ENCODE results near the gene NBEAL1.

Gene NBEAL1

DNA sequence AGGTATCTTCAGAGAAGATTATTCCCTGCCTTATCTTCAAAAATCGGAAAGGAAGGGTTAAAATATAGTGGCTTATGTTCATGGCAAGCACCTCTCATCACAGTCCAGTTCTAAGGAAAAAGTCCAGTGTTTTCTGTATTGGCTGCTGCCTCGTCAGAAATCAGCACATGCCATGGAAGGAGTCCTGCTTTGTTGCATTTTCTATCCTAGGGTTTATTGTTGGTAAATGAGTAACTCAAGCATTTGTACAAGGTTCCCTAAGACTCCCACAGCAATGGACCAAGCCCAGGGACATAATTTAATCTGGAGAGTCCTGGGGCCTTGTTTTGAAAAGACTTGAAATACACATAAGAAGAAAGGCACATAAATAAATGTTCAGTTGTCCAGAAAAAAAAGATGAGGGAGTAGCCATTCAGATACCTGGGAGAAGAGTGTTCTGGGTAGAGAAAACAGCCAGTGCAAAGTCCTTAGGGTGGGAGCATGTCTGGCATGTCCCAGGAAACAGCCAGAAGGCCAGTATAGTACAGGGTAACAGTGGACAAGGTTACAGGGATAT, 26.4 kb downstream of the NBEAL1 start:
- no peaks in the 10 kb centered on the region for H3K4me1 ChIP-seq (ENCODE audit: low read length)
- H3K4me2 ChIP-seq (ENCODE audit: low read depth, low read length): no peak overlapping the region
- TF ChIP-seq EZH2phosphoT487 (IDR thresholded peaks at IDR 0.05; ENCODE audit: low read length): no peak
- TF ChIP-seq, protein P1, sequence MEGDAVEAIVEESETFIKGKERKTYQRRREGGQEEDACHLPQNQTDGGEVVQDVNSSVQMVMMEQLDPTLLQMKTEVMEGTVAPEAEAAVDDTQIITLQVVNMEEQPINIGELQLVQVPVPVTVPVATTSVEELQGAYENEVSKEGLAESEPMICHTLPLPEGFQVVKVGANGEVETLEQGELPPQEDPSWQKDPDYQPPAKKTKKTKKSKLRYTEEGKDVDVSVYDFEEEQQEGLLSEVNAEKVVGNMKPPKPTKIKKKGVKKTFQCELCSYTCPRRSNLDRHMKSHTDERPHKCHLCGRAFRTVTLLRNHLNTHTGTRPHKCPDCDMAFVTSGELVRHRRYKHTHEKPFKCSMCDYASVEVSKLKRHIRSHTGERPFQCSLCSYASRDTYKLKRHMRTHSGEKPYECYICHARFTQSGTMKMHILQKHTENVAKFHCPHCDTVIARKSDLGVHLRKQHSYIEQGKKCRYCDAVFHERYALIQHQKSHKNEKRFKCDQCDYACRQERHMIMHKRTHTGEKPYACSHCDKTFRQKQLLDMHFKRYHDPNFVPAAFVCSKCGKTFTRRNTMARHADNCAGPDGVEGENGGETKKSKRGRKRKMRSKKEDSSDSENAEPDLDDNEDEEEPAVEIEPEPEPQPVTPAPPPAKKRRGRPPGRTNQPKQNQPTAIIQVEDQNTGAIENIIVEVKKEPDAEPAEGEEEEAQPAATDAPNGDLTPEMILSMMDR (IDR thresholded peaks at IDR 0.05; ENCODE audit: low read length): no peak
- H3K27me3 ChIP-seq (replicated peaks; ENCODE audit: insufficient read depth, low read length): no peaks in the 10 kb centered on the region
- H3K9ac ChIP-seq (ENCODE audit: low read length): no peak overlapping the region
- H2AFZ ChIP-seq (ENCODE audit: low read length): no peak overlapping the region
- no peaks in the 10 kb centered on the region for H3F3A ChIP-seq (ENCODE audit: insufficient read depth, low read length)
- no peaks in the 10 kb centered on the region for H3K9me2 ChIP-seq (replicated peaks; ENCODE audit: insufficient read depth, low read length)
- no peaks in the 10 kb centered on the region for H4K20me1 ChIP-seq (ENCODE audit: insufficient read depth, low read length)
- H3K27ac ChIP-seq (ENCODE audit: low read length): no peak overlapping the region
- no peaks in the 10 kb centered on the region for H3K9me3 ChIP-seq (replicated peaks; ENCODE audit: insufficient read depth, low read length)
- DNase-seq: no peak
- no peak overlapping the region for H3K4me3 ChIP-seq (ENCODE audit: low read length)
- H3K36me3 ChIP-seq (replicated peaks; ENCODE audit: insufficient read depth, low read length): no peaks in the 10 kb centered on the region
- H3K79me2 ChIP-seq (ENCODE audit: low read length): no peaks in the 10 kb centered on the region

DNA sequence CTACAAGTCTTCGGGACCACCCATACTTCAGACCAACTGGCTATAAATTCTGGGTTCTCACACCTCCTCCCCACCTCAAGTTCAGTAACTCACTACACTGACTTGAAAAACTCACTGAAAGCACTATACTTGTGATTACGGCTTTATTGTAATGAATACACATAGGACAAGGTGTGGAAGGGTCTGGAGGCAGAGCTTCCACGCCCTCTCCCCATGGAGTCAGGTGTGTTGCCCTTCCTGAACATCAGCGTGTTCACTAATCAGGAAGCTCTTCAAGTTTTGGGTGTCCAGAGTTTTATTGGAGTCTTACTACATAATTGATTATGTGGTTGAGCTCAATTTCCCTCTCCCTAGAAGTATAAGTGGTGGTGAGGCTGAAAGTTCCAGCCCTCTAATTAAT, 27.5 kb downstream of the NBEAL1 start:
- Histone ChIP-seq H2AFZ (ENCODE audit: low read length) (no peak overlapping the region), H3K4me1 (ENCODE audit: low read length) (no peaks in the 10 kb centered on the region), H3K9ac (ENCODE audit: low read length) (no peak overlapping the region), H3K79me2 (ENCODE audit: low read length) (no peaks in the 10 kb centered on the region), H3K4me2 (ENCODE audit: low read depth, low read length) (no peak overlapping the region), H3K9me2 (replicated peaks; ENCODE audit: insufficient read depth, low read length) (no peaks in the 10 kb centered on the region), H3K36me3 (replicated peaks; ENCODE audit: insufficient read depth, low read length) (no peaks in the 10 kb centered on the region), H3K9me3 (replicated peaks; ENCODE audit: insufficient read depth, low read length) (no peaks in the 10 kb centered on the region), H3F3A (ENCODE audit: insufficient read depth, low read length) (no peaks in the 10 kb centered on the region), H3K27me3 (replicated peaks; ENCODE audit: insufficient read depth, low read length) (no peaks in the 10 kb centered on the region), H3K4me3 (ENCODE audit: low read length) (no peak overlapping the region), H4K20me1 (ENCODE audit: insufficient read depth, low read length) (no peaks in the 10 kb centered on the region), H3K27ac (ENCODE audit: low read length) (no peak overlapping the region)
- no peak for DNase-seq
- TF ChIP-seq, protein P1 (IDR thresholded peaks at IDR 0.05; ENCODE audit: low read length): no peak
- TF ChIP-seq EZH2 (optimal IDR thresholded peaks at IDR 0.05; ENCODE audit: low read depth, low read length) (no peak), EZH2phosphoT487 (IDR thresholded peaks at IDR 0.05; ENCODE audit: low read length) (no peak)

DNA sequence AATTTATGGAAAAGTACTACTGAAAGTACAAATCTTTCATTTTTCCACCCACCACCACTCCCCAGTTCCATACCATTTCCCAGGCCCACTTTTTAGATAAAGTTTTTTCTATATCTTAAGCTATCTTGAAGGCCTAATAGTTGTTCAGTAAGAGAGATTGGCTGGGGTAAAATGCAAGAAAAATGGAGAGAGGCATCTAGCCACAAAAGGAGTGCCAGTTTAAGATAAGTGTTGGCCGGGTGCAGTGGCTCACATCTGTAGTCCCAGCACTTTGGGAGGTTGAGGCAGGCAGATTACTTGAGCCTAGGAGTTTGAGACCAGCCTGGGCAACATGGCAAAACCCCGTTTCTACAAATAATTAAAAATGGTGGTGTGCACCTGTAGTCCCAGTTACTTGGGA, 28.6 kb downstream of the NBEAL1 start:
- no peak for DNase-seq
- Histone ChIP-seq H3K4me3 (ENCODE audit: low read length) (no peak overlapping the region), H3K4me2 (ENCODE audit: low read depth, low read length) (no peak overlapping the region), H3F3A (ENCODE audit: insufficient read depth, low read length) (no peaks in the 10 kb centered on the region), H2AFZ (ENCODE audit: low read length) (no peak overlapping the region), H3K9ac (ENCODE audit: low read length) (no peak overlapping the region), H4K20me1 (ENCODE audit: insufficient read depth, low read length) (no peaks in the 10 kb centered on the region), H3K4me1 (ENCODE audit: low read length) (no peaks in the 10 kb centered on the region), H3K9me2 (replicated peaks; ENCODE audit: insufficient read depth, low read length) (no peaks in the 10 kb centered on the region), H3K79me2 (ENCODE audit: low read length) (no peaks in the 10 kb centered on the region), H3K36me3 (replicated peaks; ENCODE audit: insufficient read depth, low read length) (no peaks in the 10 kb centered on the region), H3K27me3 (replicated peaks; ENCODE audit: insufficient read depth, low read length) (no peaks in the 10 kb centered on the region), H3K27ac (ENCODE audit: low read length) (no peak overlapping the region), H3K9me3 (replicated peaks; ENCODE audit: insufficient read depth, low read length) (no peaks in the 10 kb centered on the region)
- TF ChIP-seq EZH2phosphoT487 (IDR thresholded peaks at IDR 0.05; ENCODE audit: low read length) (no peak), EZH2 (optimal IDR thresholded peaks at IDR 0.05; ENCODE audit: low read depth, low read length) (no peak)
- TF ChIP-seq, protein P1 (IDR thresholded peaks at IDR 0.05; ENCODE audit: low read length): no peak

Data from MM.1S (cell line).